SHP77 treated with DMSO at 0.1 percent for 48 hours (cell line): ENCODE data around the gene PAXX.

Source experiments
- DNase-seq: peaks from one replicate; lab custom pipeline; 2025; lab: John Stamatoyannopoulos, UW

Gene PAXX

DNA sequence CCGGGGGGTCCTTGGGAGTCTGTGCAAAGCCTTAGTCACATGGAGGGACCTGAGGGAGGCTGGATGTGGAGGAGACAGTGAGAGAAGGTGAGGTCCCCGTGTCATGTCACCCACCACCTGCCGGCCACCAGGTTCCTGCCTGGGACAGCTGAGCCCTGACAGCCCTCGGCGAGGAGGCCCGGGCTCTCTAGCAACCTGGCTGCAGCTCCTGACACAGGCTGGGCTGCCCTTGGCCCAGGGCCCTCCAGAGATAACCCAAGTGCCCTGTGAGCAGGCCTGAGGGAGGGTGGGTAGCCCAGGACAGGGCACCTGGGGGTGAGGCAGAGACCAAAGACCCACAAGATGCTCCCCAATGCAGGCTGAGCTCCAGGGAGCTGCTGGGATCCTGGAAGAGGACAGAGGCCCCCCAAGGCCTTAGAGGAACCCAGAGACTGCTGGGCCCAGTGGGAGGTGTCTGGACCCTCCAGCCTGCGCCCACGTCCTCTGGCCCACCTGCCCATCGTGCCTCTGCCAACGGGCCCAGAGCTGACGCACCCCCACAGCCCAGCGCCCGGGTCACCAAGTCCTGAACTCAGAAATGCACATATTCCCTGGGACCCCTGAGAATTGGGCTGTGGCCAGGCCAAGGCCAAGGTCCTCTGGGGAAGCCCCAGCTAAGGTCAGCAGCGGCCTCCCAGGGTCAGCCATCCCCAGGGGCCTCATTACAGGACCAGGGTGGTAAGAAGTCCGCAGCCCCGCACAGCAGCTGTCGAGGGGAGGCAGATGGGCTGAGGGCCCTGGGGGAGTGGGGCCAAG, 23.7 kb upstream of the PAXX start:
- no peak for DNase-seq

DNA sequence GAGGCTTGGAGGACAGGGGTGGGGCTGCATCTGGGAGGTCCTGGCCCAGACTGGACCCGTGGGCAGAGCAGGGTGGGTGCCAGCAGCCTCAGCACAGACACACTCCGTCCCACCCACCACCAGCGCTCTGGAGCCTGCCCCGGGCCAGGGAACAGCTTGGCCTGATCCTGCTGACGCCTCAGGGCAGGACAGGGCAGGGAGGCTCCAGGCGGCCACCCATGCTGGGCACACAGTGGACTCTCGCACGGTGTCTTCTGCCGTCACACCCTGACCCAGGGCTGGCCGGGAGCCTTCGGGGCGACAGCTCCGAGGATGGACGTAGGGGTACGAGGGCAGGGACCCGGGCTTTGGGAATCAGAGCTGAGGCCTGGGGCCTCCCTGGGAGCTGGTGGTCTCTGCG, 23.1 kb upstream of the PAXX start:
- no peak for DNase-seq

DNA sequence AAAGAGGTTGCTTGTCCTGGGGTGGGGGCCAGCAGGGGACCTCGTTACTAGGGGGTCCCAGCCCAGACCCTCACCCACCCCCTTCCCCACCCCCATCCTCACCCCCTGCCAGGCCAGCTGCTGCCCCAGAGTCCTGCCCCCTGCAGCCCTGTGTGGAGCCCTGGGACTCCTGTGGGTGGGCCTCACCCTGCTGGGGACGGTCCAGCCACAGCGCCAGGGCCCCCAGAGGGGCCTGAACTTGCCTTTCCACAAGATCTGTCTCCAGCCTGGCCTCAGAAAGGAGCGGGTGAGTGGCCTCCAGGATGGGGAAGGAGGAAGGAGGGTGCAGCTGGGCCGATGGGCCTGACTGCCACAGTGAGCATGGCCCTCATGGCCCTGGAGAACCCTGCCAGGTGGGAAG, 22.4 kb upstream of the PAXX start:
- no peak for DNase-seq

DNA sequence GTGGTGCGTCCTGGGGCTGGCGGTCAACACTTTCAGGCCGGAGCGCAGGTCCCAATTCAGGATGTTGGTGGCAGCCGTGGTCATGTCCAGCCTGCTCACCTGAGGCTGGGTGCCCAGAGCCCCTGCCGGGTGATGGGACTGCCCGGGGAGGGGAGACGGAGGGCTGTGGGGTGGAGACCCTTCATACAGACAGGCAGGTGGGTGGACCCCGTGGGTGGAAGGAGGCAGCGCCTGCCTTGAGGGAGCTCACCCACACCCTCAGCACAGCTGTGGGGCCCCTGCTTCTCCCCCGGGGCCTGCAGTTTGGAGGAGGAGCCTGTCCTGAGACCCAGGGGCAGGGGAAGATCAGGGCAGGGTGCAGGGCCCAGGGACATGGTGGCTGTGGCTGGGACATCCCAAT, 21.9 kb upstream of the PAXX start:
- no peak for DNase-seq

DNA sequence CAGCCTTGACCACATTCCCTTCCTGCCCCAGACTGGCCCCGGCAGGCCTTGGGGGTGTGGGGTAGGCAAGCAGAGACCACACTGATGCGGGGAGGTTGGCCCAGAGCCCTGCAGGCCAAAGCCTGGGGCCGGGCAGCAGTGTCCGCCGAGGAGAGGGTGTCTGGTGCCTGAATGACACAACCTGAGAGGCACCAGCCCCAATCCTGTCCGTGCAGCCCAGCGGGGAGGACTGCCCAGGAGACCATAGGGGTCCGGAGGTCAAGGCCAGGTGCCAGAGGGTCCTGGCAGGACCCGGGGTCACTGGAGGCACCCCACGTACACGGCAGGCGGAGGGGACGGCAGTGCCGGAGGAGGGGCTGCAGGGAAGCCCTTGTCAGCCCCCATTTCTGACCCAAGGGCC, 20.5 kb upstream of the PAXX start:
- DNase-seq: no peak

DNA sequence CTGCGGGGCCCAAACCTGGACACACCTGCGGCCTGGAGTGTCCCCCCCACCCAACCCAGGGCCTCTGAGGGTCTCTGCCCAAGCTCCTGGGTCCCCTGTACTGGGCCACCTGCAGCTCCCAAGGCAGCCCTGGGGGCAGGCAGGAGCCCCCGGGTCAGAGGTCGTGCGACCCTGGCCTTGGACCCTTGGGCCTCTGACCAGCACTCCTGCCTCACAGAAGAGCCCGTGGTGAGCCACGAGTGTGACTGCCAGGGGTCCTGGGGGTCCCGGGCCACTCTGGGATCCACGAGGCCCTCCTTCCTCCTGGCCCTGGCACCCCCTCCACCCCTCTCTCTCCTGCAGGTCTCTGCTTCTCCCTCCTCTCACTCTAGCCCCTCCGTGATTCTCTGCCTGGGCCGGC, 19.9 kb upstream of the PAXX start:
- DNase-seq: no peak

DNA sequence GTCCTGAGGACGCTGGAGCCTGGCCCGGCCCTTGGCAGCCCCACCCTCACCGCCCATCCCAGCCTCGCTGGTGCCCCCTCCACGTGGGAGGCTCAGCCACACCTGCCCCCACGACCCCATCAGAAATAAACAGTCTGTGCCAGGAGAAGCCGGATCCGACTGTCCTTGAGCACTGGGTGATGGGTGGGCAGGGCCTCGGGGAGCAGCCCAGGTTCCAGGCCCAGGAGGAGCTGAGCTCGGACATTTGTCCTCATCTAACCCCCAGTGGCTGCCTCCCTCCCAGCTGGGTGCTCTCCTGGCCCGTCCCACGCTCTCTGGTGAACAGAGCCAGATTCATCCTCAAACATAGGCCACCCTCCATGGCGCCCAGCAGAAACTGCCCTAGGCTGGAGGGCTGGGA, 19.5 kb upstream of the PAXX start:
- DNase-seq: no peak

DNA sequence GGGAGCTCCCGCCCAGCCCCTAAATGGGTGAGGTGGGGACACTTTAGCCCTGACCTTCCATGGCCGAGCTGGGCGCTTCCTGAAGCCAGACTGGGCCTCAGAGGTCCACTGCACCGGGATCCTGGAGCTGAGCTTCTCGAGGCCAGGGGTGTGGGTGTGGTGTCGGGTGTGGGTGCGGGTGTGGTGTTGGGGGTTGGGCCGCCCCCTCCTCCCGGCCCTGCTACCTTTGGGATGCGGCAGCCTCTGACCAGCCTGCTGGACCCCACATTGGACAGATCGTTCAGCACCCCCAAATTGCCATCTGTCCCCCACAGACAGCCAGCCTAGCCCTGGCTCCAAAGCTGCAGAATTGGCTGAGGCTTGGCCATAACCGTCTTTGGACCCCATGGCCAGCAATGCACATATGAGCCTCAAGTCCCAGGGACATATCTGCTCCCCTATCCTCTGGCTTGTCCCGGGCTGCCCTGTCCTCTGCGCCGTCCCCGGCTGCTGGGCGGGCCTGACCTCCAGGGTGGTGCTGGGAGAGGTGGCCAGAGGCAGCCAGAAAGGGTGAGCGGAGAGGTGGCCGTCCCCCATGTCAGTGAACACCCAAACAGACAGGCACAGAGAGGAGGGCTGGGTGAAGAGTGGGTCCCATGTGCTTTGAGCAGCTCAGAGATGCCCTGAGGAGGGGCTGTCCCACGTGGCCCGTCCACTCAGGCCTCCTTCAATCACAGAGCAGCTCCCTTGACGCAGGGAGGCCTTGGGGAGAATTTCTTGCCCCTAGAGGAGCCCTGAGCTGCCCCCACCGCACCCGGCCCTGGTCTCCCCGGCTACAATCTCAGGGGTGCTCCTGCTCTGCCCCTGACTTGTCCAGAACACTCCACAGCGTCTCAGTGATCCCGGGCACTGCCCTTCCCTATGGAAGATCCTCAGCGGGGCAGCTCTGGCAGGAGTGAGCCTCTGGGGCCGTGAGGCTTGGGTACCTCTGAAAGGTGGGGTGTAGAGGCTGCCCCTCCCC, 18.3 kb upstream of the PAXX start:
- no peak for DNase-seq

DNA sequence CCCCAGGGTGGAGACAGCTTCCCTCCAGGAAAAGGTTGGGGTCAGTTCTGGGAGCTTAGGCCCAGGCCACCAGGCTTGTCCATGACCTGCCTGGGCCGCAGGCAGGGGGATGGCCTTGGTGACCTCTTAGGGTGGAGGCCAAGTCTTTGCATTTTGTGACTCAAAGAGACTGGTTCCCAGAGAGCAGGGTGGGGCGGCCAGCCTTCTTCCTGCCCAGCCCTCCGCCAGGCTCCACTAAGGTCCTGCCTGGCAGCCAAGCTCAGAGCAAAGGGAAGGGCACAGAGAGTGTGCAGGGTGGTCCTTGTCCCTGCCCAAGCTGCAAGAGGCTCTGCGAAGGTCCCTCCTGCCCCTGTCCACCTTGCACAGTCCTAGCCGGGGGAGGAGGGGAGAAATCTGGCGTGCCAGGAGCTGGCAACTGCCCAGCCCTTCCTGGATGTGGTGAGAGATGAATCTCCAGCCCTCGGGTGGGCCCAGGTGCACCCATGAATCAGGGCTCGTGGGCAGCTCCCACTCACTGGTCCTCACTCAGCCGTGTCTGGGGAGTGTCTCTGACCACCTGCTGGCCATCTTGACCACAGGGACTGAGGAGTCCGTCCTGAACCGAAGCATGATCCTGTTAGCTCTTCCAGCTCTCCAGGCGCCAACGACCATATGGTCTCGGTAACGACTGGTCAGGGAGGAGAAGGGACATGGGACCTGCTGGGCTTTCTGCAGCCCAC, 17.2 kb upstream of the PAXX start:
- DNase-seq: no peak

DNA sequence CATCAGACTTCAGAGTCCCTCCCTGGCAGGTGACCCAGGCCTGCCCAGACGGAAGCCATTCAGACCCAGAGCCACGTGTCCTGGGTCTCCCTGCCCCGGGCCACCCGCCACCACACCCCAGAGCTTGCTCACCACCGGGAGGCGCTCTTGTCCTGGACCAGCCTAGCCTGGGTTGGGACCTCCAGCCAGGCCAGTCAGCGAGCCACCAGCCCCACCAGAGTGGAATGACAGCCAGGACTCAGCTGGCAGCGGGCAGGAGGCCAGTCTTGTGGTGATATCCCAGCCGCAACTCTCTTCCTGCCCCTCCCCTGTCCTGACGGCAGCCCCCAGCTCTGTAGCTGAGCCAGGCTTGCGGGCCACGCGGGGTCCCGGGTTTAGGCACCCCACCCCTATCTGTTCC, 16.6 kb upstream of the PAXX start:
- no peak for DNase-seq

DNA sequence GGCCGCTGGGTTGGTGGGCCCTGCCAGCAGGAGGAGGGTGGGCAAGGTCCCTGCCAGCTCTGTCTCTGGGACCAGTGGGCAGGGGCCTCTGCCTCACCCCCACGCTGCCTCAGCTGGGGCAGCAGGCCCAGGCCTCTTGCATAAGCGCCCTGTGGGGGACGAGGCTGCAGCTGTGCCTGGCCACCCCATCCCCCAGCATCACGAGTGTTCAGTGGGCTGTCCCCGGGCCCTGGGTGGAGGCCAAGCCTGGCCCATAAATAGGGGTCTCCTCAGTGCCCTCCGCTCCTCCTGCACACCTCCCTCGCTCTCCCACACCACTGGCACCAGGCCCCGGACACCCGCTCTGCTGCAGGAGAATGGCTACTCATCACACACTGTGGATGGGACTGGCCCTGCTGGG, 15.0 kb upstream of the PAXX start, which contains the start of gene PTGDS:
TSS of gene PTGDS (plus strand) at position 282 of the 400 bp plus-strand sequence. CDS start at position 357, 75 bp downstream.
- DNase-seq: no peak

DNA sequence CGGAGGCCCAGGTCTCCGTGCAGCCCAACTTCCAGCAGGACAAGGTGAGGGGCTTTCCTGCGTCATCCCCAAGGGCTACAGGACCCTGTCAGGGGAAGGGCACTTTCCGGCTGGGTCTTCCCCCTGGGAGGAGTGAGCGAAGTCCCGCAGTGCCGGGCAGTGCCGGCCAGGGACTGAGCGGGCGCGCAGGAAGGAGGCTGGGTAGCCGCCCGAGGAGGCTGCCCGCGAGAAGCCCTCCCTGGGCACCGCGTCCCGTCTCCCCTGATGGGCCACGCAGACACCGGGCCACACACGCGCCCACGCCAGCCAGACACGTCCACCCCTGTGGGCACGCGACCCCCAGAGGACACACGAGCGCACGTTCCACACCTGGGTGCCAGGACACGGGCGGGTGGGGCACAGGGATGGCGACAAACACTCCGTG, 14.6 kb upstream of the PAXX start:
- DNase-seq: no peak

DNA sequence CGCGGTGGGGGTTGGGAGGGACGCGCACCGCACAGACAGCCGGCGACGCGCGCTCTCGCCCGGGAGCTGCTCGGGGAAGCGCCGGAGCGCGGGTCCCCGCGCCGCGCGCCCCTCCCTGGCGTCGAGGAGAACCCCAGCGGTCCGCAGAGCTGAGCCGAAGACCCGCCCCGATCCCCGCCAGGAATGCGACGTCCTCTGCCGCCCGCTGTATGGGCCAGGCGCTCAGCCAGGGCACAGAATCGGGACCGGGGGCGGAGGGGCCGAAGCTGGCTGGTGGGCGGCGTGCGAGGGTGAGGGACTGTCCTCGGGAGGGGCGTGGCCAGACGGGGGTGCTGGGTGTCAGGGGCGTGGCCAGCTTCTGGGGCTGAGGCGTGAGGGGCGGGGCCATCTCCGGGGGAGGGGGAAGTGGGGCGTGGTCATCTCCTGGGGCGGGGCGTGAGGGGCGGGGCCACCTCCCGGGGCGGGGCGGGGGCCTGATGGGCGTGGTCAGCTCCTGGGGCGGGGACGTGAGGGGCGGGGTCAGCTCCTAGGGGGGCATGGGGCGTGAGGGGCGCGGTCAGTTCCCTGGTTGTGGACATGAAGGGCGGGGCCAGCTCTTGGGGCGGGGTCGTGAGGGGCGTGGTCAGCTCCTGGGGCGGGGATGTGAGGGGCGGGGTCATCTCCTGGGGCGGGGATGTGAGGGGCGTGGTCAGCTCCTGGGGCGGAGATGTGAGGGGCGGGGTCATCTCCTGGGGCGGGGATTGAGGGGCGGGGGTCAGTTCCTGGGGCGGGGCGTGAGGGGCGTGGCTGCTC, 14.0 kb upstream of the PAXX start:
- DNase-seq: no peak

DNA sequence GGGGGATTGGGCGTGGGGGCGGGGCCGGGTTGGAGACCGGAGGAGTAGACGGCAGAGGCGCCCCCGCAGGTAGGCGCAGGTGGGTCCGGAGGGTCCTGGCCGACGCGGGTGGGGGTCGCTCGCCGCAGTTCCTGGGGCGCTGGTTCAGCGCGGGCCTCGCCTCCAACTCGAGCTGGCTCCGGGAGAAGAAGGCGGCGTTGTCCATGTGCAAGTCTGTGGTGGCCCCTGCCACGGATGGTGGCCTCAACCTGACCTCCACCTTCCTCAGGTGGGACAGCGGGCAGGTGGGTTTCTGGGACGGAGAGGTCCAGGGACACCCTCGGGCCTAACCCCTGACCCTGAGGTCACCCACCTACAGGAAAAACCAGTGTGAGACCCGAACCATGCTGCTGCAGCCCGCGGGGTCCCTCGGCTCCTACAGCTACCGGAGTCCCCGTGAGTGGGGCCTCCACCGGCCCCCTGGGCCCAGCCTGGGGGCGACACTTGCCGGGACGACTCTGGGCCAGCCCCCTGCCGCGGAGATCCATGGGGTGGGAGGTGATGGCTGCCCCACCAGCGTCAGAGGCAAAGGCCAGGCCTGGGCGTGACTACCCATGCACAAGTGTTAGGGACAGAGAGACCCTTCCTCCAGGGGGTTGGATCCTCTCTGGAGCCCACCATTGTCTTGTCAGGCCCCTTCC, 13.2 kb upstream of the PAXX start:
- no peak for DNase-seq

DNA sequence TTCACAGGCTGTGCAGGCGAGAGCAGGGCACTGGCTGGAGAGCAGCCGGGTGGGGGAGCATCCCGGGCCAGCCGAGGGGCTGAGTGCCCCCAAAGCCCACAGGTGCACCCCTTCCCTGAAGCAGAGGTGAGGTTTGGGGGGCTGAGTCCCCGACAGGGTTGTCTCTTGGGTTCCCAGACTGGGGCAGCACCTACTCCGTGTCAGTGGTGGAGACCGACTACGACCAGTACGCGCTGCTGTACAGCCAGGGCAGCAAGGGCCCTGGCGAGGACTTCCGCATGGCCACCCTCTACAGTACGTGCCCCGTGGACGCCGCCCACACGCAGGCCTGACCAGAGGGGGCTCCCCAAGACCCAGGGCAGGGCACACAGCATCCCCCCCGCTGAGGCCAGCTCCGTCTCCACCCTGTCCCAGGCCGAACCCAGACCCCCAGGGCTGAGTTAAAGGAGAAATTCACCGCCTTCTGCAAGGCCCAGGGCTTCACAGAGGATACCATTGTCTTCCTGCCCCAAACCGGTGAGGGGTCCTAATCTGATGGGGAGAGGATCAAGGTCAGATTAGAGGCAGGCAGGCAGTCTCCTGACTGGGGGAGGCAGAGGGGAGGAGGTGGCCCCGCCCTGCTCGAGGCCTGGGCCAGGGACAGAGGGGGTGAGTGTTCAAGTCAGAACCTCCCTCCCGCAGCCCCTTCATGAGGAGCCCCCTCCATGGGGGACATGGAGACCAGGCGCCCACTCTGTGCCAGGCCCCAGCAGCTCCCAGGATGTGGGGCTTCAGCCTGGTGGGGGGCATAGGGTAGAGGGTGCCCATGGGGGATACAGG, 12.2 kb upstream of the PAXX start:
- DNase-seq: no peak

DNA sequence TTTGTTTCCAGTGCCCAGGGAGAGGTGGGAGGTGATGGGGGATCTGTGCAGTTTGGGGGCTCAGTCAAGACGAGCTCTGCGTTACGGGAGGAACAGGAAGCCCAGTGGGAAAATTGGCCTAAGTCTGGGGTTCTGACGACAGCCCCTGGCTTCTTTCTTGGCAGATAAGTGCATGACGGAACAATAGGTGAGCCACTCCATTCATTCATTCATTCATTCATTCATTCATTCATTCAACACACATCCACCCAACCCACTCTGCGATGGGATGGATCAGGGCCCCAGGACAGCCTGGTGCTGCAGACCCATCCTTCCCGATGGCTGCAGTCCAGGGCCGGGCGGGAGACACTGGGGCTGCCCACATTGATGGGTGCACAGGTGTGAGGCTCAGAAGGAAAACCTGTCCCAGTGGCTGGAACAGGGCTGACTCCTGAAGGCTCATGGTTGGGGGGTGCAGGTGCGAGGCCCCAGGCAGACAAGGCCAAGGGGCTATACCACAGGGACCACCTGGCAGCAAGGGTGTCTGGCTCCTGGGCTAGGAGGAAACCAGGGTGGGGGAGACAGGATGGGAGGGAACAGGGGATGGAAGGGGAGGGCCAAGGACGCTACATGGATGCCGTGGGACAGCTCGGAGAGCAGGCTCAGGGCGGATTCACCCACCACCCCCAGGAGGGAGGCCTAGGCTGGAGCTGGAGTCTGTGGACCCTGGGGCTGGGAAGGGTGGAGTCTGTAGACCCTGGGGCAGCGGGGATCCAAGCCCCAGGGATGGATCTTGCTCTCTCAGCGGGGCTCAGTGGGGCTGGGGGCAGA, 11.3 kb upstream of the PAXX start:
- no peak for DNase-seq

DNA sequence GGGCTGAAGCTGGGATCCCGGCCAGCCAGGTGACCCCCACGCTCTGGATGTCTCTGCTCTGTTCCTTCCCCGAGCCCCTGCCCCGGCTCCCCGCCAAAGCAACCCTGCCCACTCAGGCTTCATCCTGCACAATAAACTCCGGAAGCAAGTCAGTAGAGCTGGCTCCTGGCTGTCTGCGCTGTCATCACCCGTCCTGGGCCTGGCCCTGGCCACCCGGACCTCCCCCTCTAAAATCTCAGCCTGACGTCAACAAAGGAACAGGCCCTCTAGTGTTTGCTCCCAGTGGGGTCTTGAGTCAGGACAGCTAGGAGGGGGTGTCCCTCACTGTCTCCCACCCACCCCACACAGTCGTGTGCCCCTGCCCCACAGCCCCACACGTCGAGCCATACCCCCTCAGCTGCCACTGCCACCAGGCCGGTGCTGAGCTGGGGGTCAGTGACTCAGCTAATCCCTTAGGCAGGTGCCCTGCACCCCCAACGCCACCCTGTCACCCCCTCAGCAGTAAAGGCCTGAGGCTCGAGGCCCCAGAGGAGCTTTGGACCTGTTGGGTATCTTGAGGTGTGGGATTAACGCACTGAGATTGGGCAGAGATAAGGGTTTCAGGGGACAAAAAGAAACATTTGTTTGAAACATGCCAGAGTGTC, 10.5 kb upstream of the PAXX start:
- no peak for DNase-seq

DNA sequence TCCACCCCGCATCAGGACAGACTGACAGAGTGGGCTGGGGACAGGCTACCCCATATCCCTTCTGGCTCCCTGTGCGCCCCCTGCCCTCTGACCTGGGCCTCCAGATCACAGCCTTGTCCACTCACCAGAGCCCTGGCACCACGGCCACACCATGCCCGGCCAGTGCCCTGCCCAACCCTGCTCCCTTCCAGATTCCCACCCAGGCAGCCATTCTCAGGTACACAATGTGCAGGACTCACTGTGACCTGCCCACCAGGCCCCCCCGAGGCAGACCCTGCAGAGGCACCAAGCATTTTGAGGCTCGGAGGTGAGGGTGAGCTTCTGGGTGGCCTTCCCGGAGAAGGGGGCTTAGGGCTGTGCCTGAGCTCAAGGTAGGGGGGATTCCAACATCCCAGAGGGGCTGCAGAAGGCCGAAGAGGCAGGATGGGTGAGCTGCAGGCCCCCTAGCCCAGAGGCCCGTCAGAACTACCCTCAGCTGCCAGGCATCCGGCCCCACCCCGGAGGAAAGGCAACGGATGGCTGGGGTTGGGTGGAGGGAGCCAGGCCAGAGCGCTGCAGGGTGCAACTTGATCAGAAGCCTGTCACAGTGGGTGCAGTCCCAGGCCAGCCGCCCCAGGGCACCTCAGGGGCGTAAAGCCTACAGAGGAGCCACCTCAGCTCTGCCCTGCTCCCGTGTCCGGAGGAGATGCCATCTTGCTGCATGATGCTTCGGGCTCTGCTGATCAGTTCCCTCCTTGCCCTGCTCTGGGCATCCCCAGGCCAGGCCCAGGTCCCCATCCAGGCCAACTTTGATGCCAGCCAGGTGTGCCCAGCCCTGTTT, 9.8 kb upstream of the PAXX start, which contains the start of gene LCNL1:
TSS of gene LCNL1 (plus strand) at position 762 of the 820 bp plus-strand sequence. CDS start 594 bp downstream, outside the sequence.
- DNase-seq: no peak
